ENCODE measurements around the gene ARL6IP4. TPM values are rescaled to one million over a fixed set of nuclear protein-coding genes. Genes with fewer than 3 reads are reported as not detected.

The ARL6IP4 gene
- total RNA-seq, 1 experiment from 2014 or later: 132 TPM

- no peaks in the 10 kb centered on the region for H3K9me3 ChIP-seq (ENCODE audit: control insufficient read depth, low read depth, low read length)
- DNase-seq: no peak
- H3K27ac ChIP-seq (ENCODE audit: insufficient read length, low read depth, low read length): no peak overlapping the region
- no peak overlapping the region for H3K4ac ChIP-seq (ENCODE audit: low read depth, low read length)
- Mint-ChIP-seq H3K27ac (no peak overlapping the region), H3K27me3 (ENCODE audit: low read depth) (peaks cover 55% of the 10 kb centered on the region), H3K9me3 (no peaks in the 10 kb centered on the region), H3K4me1 (peaks cover 0 to 14% of the 10 kb centered on the region in 2 experiments; a peak in 2 of 4 replicates), H3K4me3 (no peak overlapping the region), H3K36me3 (ENCODE audit: insufficient read depth in 1 of 3, low read depth in 3 of 3) (no peaks in the 10 kb centered on the region)
- no peak overlapping the region for H2BK5ac ChIP-seq (ENCODE audit: insufficient read length, low read length)
- H4K5ac ChIP-seq (ENCODE audit: insufficient read length, low read depth, low read length): no peak overlapping the region
- H4K91ac ChIP-seq (ENCODE audit: insufficient read length, low read depth, low read length): no peak overlapping the region
- WGBS (ENCODE audit: extremely low coverage, insufficient read length, low lambda C conversion rate): no CpG with 5 or more reads among the region's 13 CpGs
- no peak overlapping the region for H3T11ph ChIP-seq (ENCODE audit: low read length)
- no peak overlapping the region for H2BK20ac ChIP-seq (ENCODE audit: low read depth, low read length, poor library complexity, severe bottlenecking)
- H2BK15ac ChIP-seq (ENCODE audit: low read depth, low read length): no peak overlapping the region
- H4K20me1 ChIP-seq (ENCODE audit: control insufficient read depth, insufficient read depth, insufficient read length): peaks cover 2% of the 10 kb centered on the region
- H3K18ac ChIP-seq (ENCODE audit: insufficient read length, low read depth, low read length): no peak overlapping the region
- H3K4me2 ChIP-seq (ENCODE audit: insufficient read depth, insufficient read length, low read length): no peak overlapping the region
- H3K27me3 ChIP-seq (ENCODE audit: insufficient read depth, low read length): no peaks in the 10 kb centered on the region
- no peak overlapping the region for H2AFZ ChIP-seq (ENCODE audit: low read length)
- H3K14ac ChIP-seq (ENCODE audit: insufficient read depth, low read length): no peak overlapping the region
- no peak for TF ChIP-seq CTCF (conservative IDR thresholded peaks at IDR 0.05)
- no peaks in the 10 kb centered on the region for H3K79me2 ChIP-seq (ENCODE audit: insufficient read depth, low read length)
- H4K8ac ChIP-seq (replicated peaks; ENCODE audit: insufficient read length, low read depth, low read length): no peak overlapping the region
- no peak overlapping the region for H2BK120ac ChIP-seq (ENCODE audit: low read depth, low read length, poor library complexity, severe bottlenecking)
- H3K56ac ChIP-seq (ENCODE audit: insufficient read length, low read depth, low read length): no peak overlapping the region
- H2AK5ac ChIP-seq (ENCODE audit: insufficient read length, low read length): no peak overlapping the region
- H3K9ac ChIP-seq (ENCODE audit: extremely low read depth, insufficient read length, low read length): no peak overlapping the region
- H3K4me1 ChIP-seq (ENCODE audit: insufficient read depth, low read length): no peaks in the 10 kb centered on the region
- no peaks in the 10 kb centered on the region for H3K79me1 ChIP-seq (ENCODE audit: insufficient read depth, low read depth, low read length, poor library complexity, severe bottlenecking)
- H3K23me2 ChIP-seq (ENCODE audit: insufficient read length, low read depth, low read length, poor library complexity, severe bottlenecking): no peaks in the 10 kb centered on the region
- no peak overlapping the region for H2BK12ac ChIP-seq (ENCODE audit: insufficient read length, low read depth, low read length)
- no peak overlapping the region for H3K23ac ChIP-seq (ENCODE audit: insufficient read length, low read depth, low read length)
Measured at GRCh38 chr12:122943196-122943595, 37.3 kb upstream of the ARL6IP4 start.
